Frontal cortex (tissue), 4 donors: ENCODE measurements around the gene RTN4R. TPM values are rescaled to one million over a fixed set of nuclear protein-coding genes. Genes with fewer than 3 reads are reported as not detected.

ENCODE experiments used
- DNase-seq, 2 donors: peaks; one replicate each; pipeline ENCODE4 v3.0.0; 2012; ENCODE audit warnings: low spot score in 2 of 2
- FAIRE-seq: peaks from 2 replicates; lab custom pipeline; 2012; peaks lifted over from hg19 to GRCh38; lab: Jason Lieb, UNC
- total RNA-seq: library from RNA; depleted of rRNA; stranded (reverse); fragments of >200 nt; gene quantifications from one replicate; pipeline ENCODE4 v1.2.3, GENCODE V29; 2014
- donor health status: control.
- donor health status: control.
- donor health status: control.

The RTN4R gene
- total RNA-seq, 1 donor from 2014 or later = 10.2 TPM

DNA sequence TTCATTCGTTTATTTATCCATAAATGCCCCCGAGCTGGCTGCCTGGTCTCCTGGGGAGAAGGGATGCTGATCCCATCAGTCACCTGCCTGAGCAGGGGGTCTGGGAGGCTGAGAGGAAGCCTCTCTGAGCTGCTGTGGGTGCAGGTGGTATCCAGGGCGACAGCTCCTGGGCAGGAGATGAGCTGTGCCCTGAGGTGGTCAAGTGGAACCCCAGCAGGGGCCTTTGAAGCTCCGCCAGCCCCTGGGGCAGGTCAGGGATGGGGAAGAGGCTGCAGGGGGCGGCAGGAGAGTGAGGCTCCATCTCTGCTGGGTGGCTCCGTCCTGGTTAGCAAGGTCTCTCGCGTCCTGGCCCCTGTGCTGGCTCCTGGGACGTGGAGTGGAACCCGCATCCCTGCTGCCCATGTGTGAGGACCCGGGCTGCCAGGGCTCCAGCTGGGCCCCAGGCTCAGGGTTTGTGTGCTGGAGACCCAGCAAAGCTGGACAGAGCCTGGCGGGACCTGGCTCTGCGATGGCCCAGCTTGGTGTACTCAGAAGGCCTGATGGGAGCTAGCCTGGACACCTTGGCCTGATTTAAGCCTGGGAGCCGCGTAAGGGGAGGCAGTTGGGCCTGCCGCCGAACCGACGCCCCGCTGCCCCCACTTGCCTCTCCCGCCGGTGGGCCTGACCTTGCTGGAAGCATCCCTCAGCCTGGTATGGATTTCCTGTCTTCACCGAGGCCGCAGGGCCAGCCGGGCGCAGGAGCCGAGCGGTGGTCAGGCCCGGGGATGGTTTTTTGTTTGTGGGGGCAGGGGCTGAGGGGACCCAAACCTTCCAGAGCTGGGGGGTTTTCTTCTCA lies 44.5 kb downstream of the RTN4R start:
- FAIRE-seq = no peak

DNA sequence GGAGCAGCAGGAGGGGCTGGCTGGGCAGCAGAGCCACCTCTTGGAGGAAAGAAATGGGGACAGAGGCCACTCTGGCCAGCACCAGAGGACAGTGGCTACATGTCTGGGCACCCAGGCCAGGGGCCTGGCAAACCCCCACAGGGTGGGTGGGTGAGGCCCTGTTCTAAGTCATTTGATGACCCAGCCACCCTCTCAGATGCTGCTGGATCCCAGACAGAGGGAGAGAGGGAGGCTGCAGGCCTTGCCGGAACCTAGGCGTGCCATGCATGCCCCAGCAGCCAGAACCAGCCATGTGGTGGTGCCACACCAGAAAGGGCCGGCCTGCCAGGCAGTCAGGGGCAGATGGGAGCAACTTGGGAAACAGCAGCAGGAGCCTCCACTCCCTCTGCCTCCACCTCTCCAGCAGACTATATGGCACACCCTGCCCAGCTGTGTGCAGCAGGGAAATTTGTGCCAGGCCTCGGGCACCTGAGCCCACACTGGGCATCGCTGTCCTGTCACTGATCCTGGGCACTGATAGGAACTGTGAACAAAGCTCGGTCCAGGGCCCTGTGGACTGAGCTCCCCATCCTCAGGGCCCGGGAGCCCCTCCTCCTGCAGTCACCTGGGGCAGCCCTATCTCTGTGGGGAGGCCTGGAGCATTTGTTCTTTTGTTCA lies 45.2 kb downstream of the RTN4R start:
- FAIRE-seq = no peak
- DNase-seq = no peak

More for the DNA sequence above, 44.5 kb downstream of the RTN4R start:
- DNase-seq = no peak

DNA sequence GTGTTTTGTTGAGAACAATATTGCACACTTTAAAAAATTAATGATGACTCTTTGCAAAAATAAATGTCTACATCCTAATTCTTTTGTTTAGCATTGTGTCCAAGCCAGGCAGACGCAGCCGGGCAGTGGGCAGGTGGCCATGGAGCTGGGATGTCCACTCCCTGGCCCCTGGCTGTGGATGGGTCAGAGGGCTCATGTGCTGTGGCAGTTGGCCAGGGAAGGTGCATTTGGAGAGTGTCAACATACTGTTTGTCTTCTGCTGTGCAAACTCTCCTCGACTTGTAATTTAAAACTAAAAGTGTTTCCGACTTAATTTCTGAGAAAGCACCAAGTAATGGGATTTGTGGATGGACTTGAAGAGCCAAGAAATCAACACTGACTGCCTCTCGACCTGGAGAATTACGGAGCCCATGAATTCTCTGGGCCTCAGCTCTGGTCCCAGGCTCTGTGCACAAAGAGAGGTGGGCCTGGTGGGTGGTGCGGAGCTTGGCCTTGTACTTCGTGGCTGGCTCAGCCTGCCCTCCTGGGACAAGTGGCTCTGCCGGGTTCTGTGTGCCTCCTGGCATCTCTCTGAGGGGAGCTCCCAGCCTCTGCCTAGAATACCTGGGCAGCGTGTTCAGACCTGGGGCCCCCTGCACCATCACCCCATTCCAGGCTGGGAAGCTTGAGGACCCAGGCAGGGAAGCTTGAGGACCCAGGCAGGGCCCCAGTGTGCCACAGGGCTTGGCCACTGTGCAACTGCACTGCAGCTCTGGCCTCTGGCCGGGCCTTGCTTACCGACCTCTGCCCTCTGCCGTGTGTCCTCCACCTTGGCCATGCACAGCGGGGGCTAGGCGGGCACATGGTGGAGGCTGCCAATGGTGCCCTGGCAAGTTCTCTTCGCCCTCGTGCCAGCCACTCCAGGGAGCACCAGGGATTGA lies 46.4 kb downstream of the RTN4R start:
- DNase-seq (no peak), FAIRE-seq (no peak)

DNA sequence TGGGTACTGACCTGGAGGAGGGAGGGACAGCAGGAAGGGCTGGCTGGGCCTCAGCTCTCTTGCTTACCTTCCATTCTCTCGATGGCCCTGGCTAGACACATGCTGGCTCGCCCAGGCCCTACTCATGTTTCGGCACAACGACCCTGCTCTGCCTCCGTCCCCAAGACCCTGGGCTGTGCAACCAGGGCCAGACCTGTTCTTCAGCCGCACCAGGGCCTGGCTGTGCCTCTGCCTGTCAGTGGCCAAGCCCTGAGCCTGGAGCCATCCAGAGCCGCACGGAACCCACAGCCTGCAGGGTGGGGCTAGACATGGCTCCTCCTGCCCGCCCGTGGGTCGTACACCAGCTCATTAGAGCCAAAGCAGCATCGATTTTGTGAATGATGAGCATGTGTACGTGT lies 47.5 kb downstream of the RTN4R start:
- no peak for DNase-seq

DNA sequence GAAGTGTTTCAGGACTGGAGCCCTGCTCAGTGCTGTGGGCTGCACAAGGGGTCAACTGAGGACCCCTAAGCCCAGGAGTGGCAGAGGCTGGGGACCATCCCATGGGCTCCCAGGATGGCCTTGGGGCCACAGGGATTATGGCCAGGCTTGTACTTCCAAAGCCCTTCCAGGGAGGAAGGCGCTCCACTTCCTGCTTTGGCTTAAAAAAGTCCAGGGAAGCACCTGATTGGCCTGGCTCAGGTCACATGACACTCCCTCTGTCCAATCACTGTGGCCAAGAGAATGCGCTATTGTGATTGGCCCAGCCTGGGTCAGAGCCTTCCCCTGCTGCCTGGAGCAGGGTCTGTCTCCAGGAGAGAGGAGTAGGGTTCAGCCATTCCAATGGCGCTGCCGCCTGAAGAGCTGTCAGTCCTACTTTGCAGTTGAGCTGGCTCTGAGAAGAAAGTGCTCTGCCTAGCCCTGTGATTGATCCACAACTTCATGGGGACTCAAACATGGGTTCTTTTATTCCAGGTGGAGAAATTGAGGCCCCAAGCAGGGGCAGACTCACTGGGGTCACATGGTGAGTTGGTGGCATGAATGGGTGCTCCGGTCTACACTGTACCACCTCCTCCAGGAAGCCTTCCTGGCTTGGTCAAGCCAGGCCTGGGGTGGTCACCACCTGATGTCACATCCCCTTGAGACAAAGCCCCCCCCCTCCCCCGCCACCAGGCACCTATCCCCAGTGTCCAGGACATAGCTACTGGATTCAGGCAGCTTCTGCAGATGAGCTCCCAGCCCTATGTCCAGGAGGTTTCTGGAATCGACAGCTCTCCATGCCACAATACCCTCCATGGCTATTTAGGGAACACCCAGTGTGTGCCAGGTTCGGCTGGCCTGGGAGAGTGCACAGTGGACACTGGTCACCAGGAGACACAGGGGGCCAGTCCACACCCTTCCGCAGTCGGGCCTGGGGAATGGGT lies 48.2 kb downstream of the RTN4R start:
- FAIRE-seq (no peak), DNase-seq (no peak)

More for the DNA sequence above, 47.5 kb downstream of the RTN4R start:
- no peak for FAIRE-seq

DNA sequence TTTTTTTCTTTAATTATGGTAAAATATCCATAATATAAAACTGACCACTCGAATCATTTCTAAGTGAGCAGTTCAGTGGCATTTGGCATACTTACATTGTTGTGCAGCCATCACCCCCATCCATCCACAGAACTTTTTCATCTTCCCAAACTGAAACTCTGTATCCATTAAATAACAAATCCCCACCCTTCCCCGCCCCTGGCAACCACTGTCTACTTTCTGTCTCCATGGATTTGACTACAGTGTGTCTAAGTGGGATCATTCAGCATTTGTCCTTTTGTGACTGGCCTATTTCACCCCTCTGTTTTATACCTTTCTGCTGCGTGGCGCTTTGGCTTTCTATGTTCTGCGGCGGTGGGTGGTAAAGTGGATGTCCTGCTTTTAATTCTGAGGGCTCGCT lies 49.1 kb downstream of the RTN4R start:
- DNase-seq = no peak
- FAIRE-seq = no peak

DNA sequence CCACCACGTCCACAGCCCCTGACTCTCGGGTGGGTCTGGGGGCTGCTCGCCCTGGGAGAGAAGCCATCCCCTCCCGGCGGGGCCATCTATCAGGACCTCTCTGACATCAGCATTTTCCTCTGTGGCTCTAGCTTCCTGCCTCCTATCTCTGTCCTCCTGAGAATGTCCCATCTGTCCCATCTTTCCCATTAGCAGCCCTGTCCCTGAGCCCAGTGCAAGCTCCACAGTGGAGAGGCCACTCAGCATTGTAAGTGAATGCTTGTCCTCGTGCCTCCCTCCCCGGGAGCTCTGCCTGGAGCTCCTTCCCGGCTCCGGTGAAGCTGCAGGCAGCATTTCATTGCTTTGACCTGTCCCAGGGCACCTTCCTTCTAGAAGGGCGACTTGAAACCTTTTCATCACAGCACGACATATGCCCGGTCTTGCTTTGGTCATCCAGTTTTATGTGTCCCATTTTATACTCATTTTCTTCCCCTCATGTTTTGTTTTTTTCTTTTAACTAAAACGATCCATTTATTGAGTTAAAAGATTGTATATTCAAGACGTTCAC lies 49.7 kb downstream of the RTN4R start:
- DNase-seq (no peak), FAIRE-seq (no peak)

DNA sequence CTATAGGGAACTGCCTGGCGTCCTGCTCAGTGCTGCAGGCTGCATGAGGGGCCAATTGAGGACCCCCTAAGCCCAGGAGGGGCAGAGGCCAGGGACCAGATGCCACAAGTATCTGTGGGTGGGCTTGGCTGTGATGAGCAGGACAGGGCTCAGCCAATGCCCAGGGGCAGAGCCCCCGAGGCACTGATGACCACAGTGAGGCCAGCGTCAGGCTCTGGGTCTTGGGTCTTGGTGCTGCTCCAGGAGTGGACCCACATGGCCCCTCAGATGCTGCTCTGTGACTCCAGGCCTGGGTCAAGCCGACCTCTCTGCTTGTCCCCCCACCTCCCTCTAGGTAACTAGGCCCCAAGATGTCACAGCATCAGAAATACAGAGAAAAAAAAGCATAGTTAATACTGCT lies 50.6 kb downstream of the RTN4R start:
- DNase-seq = no peak
- FAIRE-seq = no peak

DNA sequence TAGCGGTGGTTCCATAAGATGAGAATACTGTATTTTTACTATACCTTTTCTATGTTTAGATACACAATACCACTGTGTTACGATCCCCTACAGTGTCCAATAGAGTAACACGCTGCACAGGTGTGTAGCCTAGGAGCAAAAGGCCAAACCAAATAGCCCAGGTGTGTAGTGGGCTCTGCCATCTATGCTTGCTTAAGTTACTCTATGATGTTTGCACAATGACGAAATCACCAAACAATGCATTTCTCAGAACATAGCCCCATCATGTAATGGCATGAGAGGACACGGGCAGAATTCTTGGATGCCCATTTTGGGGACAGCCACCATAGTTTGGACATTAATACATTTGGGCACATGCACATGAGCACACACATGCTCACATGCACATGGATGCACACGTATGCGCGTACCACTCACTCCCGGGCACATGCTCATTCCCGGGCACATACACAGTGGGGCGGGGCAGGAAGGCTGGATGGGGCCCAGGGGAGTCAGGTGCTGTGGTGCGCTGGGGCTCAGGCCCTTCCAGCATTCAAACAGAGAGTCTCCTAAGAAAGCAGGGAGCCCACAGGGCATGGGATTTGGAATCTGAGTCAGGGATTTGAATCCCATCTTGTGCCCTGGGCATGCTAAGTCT lies 51.1 kb downstream of the RTN4R start:
- no peak for FAIRE-seq
- no peak for DNase-seq

DNA sequence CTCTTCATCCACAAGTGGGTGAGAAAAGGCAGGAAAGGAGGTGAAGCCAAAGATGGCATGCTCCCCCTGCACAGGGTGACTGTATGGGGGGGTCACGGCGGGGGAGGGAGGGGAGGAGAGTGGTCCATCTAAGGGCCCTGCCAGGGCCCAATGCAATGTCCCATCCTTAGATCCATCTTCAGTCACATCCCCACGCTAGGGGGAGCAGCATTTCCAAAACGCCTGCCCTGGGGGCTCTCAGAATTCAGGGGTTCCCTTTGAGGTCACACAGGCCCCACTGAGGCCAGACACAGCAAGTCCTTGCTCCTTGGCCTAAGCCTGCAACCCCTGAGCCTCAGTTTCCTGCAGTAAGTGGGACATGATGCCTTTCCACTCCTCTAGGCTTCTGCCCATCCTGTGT lies 52.4 kb downstream of the RTN4R start:
- FAIRE-seq (no peak), DNase-seq (no peak)

DNA sequence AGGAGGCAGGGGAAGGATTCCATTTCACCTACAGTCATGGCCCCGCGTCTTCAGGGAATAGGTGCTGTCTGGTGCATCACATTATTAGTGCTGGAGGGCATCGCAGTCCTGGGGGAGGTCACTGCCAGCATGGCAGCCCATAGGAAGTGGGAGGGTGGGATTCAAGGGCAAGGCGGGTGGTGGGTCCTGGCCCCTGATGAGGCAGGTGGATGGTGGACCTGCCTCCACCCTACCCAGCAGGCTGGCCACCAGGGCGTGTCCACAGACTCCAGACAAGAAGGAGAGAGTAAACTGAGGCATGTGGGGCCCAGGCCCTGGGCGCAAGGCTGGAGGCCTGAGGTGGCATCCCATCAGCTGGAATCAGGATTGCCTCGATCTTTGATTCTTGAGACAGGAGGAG lies 53.3 kb downstream of the RTN4R start:
- DNase-seq (no peak), FAIRE-seq (no peak)

DNA sequence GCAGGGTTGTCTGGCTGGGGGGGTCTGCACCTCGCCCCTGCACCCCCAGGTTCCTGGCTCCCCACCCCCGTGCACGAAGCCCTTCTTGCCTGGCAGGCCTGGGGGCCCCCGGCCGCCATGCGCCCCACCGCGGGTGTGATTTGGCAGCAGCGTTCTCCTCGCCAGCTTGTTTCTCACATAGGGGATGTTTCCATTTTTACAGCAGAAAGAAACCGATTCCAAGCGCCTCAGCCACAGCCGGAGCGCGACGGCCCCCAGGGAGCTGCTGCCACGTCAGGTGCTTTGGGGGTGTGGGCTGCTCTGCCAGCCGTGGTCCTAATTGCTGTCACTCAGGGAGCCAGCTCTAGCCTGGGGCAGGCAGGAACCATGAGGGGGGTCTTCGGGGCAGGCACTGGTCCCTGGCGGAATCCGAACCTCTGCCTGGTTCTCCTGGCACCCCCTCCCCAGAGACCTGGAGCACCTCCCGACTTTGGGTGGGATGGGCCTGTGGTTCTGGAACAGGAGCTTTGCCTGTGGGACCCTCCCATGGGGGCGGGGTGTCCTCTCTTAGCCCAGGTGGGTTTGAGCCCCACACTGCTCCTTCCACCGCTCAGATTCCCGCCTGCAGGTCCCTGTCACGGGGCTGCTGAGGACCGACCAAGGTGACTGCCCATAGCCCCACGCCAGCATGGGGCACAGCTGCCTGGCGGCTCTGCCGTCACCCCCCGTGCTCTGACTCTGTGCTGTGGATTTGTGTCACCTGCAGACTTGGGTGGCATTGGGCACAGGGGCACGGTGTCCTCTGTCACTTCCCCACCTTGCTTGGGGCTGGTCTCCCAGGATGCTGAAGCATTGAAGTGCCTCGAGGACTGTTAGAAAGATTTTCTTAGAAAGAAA lies 54.0 kb downstream of the RTN4R start:
- FAIRE-seq = no peak
- DNase-seq = no peak

DNA sequence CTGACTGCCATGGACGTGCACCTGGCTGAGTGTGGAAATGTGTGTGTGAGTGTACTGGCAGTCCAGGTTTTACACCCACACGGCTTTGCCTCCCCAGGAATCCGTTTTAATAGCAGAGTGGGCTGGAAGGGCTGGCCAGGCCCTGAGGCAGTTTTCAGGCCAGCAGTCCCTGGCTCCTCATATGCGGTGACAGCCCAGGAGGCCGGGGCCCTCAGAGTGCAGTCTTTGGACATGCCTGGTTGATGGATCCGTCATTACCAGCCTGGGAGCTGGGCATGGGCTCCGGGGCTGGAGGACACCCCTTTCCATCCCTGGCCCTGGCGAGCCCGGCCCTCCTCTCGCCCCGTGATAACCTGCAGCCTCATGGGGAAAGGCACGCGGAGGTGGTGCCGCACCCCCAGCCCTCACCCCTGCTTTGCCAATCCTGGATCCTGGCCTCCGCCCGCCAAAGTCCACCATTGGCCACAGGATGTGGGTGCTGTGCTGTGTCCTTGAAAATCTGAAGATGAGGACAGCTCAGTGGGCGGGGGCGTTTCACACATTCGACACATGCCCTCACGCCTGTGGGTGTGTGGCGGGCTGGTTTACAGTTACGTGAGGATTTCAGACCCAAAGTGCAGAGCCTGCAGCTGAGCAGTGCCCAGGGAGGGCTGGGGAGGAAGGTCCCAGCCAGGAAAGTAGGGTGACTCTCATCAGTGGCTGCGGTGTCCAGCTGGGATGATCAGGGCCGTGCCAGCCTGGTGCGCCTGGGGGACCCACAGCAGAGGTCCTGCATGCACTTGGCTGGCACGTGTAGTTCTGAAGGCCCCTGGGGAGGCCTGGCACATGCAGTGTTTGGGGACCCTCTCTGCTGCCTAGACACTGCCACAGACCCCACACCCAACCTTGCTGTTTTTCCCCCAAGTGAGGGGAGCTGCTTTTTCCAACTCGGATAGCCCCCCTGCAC lies 55.1 kb downstream of the RTN4R start:
- no peak for FAIRE-seq
- DNase-seq = peak in 1 of 2 donors; percentile 57

DNA sequence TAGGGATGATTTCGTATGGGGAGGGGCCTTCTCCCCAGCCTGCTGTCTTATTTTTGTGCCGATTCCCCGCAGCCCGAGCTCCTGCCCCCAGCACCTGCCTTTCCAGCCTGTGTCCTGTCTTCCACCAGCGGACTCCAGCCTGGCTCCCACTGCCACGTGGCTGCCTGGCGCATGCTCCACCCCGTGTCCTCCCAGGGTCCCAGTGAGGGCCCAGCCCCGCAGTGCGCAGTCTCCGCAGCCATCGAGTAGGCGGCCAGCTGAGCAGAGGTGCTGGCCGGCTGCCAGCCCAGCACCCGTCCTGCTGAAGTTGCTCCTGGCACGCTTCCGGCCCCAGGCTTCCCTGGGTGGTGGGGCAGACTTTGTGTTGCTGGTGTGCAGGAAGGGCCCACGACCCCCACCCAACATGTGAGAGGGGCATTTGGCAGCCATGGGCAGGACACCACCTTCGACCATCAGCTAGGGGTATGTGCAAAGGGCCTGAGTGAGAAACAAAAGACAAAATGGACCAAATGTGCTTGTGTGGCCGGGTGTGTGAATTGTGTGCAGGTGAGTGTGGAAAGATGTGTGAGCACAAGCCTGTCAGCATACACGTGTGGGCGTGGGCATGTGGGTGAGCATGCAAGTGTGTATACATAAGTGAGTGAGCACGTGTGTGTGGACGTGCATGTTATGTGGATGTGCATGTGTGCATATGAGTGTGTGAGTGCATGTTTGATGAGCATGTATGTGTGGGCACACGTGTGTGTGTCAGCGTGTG lies 55.9 kb downstream of the RTN4R start:
- DNase-seq = peak; percentile 51 to 78
- no peak for FAIRE-seq

DNA sequence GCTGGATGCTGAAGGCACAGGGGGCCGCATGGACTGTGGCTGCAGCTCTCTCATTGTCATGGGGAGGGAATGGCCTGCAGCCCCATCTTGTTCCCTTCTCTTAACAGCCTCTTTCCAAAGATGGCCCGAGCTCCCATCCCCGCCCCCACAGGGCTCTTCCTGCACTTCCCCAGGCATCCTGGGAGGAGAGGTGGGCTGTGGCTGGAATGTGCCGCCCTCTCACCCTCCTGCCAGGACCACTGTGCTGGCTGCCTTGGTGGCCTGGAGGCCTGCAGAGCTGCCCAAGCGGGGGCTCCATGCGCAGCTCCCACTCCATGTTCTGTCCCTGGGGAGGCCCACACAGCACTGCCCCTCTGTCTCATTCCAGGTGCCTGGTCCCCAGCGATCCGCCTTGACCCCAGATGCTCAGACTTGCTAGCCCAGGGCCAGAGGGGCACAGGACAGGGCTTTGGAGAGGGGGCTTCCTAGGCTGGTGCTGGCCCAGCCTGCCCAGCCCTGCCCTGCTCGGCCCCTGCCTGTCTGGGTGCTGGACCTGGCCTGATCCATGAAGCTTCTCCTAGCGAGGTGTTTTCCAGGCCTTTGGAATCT lies 56.6 kb downstream of the RTN4R start:
- DNase-seq (no peak), FAIRE-seq (no peak)
